Stimulated activated CD4-positive, alpha-beta T cell treated with anti-CD3 and anti-CD28 coated beads, Interleukin-1b, Interleukin-23, amount 100 ng/mL, for 24 hours (primary cell): ENCODE measurements around the gene BOK.
"Not testable (repeated sequence)": the region's sequence is repeated elsewhere in the genome, so short reads cannot be mapped to it uniquely, and the experiment has no call there.

Experiments
- DNase-seq, 4 experiments: peaks; one replicate each; pipeline ENCODE4 v3.0.0-alpha.2; 2020; ENCODE audit warnings: low read depth in 4 of 4, low spot score in 1 of 4

BOK gene

DNA sequence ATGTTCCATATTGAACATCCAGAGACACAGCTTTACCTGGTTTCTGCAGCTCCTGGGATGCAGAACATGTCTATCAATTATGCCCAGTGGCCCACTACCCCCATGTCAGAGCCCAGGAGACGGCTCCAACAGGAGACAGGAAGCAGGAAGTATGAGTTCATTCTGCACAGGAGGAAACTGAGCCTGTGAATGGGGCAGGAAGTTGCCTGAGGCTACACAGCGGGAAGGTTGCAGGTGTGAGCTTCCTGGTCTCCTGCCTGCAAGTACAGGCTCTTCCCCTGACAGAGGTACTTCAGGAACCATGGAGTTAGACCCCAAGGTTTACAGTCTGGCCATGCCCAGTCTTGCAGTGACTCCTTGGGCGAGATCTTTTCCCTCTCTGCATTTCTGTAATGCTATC lies 2.8 kb upstream of the BOK start:
- DNase-seq, result no peak

DNA sequence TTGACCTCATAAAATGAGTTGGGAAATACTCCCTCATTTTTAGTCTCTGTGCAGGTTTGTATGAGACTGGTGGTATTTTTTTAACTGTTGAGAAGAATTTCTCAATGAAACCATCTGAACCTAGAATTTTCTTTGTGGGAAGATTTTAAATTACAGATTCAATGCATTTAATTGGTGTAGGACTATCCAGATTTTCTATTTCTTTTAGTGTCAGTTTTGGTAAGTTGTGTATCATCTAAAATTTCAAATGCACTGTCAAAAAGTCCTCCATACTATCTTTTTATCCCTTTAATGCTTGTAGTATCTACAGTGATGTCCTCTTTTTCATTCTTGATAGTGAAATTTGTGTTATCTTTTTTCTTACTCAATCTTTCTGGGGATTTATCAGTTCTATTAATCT lies 1.8 kb upstream of the BOK start:
- DNase-seq, result no peak

DNA sequence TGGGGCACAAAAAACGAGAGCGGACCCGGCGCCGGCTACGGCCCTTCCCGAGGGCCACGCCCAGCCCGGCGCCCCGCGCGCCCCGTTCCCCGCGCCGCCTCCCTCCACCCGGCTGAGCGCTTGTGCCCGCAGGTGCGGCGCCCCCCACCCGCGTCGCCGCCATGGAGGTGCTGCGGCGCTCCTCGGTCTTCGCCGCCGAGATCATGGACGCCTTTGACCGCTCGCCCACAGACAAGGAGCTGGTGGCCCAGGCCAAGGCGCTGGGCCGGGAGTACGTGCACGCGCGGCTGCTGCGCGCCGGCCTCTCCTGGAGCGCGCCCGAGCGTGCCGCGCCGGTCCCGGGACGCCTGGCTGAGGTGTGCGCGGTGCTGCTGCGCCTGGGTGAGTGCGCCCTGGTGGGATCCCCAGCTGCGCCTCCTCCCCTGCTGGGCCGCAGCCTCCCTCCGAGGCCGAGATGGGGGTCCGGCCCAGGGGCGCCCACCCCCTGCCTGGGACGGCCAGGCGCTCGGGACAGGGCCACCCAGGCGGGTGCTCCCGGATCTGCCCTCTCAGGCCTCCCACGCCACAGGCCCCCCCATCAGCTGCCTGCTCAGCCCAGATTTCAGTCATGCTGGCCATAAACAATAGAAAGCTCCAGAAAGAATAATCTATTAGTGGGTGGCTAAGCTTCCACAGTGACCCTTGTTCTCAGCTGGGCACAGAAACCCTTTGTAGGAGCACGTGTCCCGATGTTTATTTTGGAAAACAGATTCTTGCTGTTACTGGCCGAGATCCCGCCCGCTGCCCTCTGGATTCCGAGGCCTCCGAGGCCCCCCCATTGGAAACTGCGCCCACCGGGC lies 997 bp downstream of the BOK start:
- DNase-seq, result no peak

DNA sequence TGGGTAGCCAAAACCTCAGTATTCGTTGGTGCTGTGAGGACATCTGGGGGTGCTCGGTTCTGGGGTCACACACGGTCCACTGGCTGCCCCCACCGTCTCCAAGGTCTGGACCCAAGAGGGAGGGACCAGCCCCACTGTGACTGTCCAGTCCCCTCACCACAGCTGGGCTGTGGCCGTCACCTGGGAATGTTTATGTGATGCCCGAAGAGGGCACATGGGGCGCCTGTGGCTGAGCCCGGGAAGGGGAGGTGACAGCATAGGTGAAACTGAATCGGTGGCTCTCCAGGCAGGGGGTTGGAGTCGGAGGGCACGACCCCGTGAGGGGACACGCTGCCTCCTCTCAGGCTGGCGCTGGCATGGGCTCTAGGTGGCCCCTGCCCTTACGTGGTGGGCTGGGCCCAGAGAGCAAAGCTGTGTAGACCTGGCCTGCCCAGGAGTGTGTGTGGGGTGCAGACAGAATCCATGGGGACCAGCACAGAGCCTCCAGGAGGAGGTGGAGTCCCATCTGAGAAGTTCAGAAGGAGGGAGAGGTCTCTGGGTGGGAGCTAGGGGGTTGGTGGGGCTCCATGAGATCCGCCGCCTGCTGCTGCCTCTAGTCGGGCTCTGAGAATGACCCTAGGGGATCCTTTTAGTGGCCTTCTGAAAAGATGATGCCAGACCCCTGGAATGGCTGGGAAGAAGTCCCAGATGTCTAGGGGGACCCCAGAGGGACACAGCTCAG lies 1.8 kb downstream of the BOK start:
- no peak for DNase-seq

DNA sequence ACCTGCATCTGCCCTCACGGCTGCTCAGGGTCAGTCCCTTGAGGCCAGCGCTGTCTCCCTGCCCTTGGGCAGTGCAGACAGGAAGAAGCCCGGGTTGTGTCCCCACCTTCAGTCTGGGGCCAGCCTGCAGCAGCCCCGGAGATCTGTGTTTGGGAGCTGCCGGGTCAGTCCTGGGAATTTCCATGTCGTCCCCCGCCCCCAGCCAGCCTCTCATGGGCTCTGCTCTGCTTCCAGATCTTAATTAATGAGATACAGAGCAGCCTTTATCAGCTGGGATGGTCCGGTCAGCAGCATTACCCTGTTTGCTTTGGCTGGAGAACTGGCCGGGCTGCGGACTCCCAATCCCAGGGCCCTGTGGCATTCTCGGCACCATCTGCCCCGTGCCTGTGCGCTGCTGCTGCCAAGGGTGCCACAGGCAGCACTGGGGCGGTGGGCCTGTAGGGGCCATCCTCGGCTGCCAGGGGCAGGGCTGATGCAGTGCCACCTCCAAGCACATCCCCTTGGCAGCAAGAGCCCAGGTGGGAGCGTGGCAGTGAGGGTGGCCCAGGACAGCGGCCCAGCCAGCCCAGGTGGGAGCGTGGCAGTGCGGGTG lies 2.4 kb downstream of the BOK start:
- no peak for DNase-seq

DNA sequence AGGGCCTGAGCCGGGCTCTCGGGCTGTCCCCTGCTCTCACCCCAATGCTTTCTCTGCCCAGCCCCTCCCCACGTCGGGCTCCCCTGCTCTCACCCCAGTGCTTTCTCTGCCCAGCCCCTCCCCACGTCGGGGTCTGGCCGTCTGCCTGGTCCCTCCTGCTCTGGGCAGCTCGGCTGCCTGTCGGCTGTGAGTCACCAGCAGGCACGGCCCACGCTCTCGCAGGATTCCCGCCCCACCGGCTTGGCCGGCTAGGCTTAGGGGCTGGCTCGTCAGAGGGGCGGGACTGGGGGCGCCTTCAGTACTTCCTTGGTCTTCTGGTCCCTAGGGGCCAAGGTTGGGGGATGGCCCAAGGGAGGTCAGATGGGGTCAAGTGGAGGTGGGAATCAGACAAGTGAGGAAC lies 3.3 kb downstream of the BOK start:
- no peak for DNase-seq

DNA sequence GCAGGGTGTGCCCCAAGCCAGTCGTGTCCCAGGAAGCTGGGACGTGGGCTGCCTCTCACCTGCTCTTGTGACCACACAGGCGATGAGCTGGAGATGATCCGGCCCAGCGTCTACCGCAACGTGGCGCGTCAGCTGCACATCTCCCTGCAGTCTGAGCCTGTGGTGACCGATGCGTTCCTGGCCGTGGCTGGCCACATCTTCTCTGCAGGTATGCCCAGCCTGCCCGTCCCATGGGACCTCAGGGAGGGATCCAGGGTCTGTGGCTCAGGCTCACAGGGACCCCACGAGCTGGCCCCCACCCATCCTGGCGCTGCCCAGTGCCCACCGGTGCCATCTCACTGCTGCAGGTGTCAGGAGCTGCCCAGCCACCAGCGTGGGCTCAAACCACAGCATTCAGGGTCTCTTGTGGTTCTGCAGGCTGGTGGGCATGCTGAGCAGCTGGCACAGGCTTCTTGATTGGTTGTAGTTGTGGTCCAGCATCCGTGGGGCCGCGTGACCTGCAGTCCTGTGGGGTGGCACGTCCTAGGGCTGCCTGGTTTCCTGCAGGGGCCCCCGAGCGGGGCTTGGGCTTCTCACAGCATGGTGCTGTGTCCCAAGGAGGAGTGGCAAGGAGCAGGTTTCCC lies 3.8 kb downstream of the BOK start:
- DNase-seq, result no peak

DNA sequence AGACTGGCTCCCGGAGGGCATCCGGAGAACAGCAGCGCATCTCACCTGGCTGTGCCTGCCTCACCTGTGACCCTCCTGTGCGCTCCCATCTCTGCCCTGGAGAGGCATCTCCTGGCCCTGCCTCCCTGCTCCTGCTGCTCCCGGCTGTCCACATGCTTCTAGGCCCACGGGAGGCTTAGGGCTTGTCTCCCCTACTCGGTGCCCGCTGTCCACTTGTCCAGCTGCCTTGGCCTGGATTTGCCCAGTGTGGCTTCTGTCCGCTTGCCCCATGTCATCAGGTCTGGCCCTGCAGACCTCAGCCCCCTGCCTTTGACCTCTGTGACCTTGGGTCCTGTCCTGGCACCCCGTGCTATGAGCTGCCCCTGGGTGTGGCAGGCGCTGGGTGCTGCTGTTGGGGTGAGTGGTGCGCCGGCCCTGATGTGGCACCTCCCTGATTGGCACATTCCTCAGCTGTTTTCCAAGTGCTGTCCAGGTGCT lies 4.5 kb downstream of the BOK start:
- DNase-seq, result no peak

DNA sequence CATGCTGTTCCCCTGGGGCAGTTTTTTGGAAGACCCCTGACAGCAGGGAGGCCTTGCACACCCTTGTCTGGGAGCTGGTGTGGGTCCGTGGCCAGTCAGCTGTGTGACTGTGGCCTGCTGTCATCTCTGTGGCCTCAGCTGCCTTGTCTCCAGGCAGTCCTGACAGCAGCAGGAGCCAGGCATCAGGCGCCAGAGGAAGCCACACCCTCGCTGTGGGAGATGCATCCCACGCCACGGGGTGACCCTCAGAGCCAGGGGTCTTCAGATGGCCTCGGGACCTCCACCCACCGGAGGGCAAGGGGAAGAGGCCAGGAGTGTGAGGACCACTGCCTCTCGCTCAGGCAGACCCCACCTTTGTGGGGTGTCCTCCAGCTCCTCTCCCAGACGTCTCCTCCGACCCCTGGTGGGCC lies 5.0 kb downstream of the BOK start:
- no peak for DNase-seq

DNA sequence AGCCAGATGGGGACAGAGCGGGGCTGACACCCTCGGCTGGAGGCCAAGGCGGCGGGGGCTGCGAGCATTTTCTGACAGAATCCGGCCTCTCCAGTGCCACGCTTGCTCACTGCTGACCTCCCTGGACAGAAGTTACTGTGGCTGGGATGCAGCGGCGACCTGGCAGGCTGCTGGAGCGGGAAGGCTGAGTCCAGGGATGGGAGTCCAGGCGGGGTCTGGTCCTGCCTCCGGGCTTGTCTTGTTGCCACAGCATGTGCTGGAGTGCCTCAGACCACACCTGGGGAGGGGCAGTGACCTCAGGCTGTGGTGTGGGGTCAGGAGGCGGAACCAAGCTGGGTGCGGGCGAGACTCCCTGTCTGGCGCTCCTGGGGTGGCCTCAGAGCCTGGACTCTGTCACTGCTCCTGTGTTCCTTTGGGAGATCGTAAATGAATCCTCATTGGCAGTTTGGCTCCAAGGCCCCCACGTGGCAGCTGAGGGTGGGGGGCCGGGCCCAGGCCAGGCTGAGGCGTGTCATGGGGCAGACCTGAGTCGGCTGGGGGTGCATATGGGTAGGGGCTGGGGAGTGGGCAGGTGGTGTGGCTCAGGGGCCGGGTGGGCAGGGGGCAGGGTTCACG lies 5.5 kb downstream of the BOK start:
- no peak for DNase-seq

DNA sequence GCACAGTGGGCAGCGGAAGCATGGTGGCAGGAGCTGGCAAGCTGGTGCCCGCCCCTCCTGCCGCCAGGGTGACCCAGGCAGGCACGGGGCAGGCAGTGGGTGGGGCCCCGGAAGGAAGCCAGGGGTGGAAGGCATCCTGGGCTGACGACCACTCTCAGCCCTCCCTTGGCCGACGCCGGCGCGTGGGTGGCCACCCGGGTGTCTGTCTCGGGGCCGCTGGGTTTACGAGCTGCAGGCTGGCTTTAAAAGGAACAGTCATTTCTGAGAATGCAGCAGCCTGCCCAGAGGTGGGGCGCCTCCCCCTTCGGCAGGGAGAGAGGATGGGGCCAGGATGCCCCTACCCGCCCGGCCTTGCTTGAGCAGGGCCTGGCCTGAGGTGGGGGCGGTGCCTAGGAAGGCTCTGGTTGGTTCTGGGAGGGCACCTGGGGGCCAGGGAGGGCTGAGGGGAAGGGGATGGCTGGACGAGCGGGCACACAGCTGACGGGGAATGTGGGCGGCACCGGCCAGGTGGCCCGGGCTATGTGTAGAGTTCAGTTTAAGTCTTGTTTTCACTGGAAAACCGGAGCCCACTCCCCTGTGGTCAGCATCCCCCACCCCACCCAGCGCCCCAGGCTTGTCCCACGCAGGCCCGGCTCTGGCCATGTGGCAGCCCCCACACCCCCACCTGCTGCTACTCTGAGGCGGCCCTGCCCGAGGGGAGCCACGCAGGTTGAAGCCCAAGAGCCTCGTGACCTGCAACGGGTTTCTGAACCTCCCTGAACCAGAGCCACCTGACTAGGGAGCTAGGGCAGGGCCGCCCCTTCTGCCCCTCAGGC lies 6.3 kb downstream of the BOK start:
- DNase-seq, result no peak

DNA sequence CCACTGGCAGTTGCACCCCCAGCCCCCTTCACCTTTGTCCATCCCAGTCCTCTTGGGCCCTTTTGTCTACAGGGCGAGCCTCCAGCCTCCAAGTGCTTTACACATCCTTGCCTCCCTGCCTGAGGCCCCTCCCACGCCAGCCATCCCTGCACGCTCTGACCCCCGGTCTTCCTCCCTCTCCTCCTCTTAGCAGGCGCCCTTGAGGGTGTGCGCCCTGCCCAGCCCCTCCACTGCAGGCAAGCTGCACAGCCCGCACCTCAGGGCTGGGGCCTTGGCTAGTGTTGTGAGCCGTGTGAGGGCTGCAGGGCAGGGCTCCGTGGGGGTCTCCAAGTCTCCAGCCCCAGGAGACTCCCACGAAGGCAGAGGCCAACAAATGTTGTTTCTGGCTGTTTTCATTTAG lies 6.9 kb downstream of the BOK start:
- DNase-seq, result no peak

DNA sequence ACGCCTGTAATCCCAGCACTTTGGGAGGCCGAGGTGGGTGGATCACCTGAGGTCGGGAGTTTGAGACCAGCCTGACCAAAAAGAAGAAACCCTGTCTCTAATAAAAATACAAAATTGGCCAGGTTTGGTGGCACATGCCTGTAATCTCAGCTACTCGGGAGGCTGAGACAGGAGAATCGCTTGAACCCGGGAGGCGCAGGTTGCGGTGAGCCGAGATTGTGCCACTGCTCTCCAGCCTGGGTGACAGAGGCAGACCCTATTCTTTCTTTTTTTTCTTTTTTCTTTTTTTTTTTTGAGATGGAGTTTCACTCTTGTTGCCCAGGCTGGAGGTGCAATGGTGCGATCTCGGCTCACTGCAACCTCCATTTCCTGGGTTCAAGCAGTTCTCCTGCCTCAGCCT lies 7.5 kb downstream of the BOK start:
- DNase-seq, result not testable (repeated sequence)

DNA sequence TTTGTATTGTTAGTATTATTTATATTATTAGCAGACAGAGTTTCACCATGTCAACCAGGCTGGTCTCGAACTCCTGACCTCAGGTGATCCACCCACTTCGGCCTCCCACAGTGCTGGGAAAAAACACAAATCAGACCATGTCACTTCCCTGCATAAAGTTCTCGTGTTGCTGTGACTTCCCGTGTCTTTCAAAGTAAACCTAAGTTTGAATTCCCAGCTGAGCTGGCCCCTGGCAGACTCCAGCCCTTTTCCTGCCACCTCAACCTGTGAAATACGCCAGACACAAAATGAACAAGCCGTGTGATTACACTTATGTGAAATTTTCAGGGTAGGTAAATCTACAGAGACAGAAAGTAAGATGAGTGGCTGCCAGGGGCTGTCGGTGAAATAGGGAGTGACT lies 7.9 kb downstream of the BOK start:
- DNase-seq, result no peak

DNA sequence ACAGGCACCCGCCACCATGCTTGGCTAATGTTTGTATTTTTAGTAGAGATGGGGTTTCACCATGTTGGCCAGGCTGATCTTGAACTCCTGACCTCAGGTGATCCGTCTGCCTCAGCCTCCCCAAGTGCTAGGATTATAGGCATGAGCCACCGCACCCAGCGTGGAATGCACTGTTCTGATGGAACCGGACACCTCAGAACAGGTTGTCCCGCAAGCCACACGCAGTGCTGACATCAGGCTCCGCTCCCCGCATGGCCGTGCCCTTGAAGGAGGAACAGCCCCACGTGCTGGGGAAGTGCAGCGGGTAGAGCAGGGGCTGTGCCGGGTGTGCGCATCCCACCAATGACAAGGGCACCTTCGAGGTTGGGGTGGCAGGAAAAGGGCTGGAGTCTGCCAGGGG lies 8.7 kb downstream of the BOK start:
- DNase-seq, result not testable (repeated sequence)

DNA sequence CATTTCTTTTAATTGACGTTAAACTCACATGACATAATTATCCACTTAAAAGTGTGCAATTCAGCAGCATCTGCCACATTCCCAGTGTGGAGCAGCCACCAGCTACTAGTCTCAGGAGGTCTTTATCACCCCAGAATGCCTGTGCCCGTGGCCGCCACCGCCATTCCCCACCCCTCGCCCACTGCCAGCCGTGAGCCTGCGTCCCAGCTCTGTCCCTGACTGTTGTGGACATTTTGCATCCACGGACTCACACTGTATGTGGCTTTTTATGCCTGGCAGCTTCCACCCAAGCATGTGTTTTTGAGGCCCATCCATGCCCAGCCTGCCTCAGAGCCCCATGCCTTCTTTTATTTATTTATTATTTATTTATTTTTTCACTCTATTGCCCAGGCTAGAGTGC lies 9.2 kb downstream of the BOK start:
- DNase-seq, result no peak

DNA sequence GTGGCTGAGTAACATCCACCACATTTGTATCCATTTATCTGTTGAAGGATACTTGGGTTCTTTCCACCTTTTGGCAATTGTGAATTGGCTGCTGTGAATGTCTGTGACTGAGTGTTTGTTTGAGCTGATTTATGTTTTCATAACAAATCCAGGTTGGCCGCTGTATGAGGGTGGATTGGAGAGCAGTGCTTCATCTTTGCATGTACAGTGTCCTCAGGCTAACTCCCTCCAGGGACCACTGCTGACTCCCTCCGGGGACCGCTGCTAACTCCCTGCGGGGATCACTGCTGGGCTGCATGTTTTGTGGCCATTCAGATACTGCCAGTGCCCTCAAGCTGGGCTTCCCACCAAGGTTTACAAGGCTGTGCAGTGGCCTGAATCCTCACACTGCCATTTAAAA lies 10.2 kb downstream of the BOK start:
- no peak for DNase-seq

DNA sequence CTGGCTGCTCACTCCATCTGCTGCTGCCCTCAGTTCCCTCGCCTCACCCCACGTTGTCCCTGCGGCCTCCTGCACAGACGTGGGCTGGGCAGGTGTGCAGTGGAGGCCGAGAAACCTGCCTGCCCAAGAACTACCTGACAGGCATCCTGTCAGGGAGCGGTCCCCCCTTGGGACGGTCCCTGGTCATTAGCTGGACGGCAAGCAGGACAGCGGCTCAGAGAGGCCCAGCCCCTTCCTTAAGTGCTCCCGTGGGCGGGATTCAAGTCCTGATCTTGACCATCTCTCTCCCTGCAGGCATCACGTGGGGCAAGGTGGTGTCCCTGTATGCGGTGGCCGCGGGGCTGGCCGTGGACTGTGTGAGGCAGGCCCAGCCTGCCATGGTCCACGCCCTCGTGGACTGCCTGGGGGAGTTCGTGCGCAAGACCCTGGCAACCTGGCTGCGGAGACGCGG lies 11.3 kb downstream of the BOK start:
- DNase-seq, result no peak

DNA sequence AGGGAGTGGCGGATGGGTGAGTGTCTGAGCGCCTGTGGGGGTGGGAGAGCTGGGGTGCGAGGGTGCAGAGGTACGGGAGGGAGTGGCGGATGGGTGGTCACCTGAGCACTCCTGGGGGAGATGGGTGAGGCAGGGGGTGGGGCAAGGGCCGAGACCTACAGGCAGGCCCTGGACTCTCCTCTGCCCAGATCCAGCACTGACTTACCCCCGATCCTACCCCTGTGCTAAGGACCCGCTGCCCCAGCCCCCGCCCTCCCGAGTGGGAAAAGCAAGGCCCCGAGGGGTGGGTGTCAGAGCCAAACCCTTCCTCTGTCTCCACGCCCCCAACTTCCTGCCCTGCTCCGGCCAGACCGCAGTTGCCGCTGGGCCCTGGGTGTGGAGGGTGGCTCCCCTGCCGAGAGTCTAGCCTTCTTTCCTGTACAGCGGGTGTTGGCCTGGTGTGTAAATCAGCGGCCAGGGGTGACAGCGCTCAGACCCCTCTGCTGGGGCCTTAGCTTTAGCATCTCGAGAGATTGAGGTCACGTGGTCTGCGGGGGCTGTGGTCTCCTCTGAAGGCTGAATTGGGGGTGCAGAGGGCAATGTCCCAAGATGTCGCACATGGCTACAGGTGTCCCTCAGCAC lies 12.5 kb downstream of the BOK start:
- no peak for DNase-seq
